GM19025 (cell line): Measurements from ENCODE around the gene NAIF1.
"Not testable (repeated sequence)": the region's sequence is repeated elsewhere in the genome, so short reads cannot be mapped to it uniquely, and the experiment has no call there.

Experiments
- ATAC-seq: cut with Tn5 transposase; IDR thresholded peaks from one replicate; pipeline ENCODE4 v1.9.1; 2021; ENCODE audit warnings: mild to moderate bottlenecking, low read depth, moderate library complexity; ENCODE audit not compliant: unreplicated experiment

Gene NAIF1

DNA sequence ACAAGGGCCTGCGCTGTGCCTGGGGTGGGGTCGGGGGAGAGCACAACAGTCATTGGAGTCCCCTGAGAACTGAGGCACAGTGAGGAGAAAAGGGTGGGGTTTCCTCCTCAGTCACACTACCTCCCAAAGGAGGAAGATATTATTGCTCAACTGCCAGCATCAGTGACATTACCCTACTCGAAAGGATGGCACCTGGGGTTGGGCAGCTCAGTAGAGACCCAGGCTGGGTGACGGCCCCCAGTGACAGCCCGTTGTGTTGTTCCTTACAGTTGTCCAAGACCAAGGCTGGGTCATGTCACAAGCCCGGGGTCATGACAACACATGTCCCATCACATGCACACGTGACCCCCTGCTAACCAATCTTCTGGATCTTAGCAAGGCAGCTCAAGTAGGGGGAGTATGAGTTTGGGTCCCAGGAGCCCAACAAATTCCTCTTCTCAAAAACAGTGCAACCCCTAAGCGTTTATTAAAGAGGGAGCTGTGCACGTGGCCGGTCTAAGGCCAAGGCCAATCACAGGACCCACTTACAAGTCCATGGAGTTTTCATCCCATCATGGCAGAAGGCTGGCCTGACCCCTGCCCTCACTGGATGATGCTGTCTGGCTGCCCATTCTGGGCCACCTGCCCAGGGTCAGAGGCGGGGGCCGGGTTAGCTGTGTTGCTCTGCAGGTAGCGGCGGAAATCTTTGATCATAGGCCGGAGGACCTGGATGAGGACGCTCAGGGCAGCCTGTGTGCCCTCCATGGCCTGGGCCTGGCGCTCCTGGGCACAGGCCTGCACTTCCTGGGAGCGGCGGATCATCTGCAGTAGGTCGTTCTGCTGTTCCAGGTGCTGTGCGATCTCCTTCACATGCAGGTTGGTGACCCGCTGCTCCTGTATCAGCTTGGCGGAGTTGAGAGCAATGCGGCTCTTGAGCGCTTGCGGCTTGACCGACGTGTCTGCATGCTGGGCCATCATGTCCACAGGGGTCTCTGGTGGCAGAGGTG is 4.0 kb downstream of the NAIF1 start:
- ATAC-seq, result no peak

DNA sequence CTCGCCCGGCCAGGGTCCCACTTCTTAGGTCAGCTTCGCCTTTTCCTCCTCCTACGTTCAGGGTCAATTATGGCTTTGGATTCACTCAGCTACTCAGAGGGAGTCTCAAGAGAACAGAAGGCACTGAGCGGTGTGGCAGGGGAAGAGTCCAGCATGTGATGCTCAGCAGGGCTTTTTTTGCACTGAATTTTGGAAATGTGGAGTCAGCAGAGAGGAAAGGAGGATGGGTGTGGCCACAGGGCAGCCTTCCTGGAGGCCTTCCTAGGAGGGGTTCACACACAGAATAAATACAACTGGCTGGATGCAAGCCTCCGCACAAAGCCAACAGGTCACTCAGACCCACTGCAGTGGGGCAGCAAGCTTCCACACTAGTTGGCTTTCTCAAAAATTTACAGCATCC is 4.8 kb downstream of the NAIF1 start:
- ATAC-seq, result no peak

DNA sequence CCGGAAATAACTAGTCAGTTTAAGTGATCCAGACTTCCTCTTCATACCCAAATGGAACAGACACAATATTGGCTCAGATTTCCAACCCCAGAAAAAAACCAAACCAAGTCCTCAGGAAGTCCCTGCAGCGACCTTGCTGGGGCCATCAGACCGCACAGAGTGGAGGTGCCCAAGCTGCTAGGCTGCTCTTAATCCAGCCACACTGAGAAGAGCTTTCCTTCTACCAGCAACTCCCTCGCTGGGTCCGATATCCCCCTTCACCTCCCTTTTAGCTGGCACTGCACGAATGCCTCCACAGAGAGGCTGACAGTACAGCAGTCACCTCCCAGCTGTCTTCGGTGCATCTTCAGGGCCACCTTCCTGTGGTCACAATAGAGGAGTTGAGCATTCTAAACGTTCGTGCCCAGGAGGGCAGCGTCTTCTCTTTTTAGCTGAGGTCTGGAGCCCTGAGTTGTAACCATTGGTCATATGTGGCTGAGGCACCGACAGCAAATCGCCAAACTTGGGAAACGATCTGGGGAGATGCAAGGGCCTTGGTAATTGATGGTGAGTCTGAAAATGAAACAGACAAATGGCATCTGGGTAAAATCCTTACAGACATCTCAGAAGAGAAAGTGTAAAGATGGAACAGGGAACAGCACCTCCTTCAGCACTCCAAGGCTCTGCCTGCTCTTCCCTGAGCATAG is 5.7 kb downstream of the NAIF1 start:
- ATAC-seq, result no peak

DNA sequence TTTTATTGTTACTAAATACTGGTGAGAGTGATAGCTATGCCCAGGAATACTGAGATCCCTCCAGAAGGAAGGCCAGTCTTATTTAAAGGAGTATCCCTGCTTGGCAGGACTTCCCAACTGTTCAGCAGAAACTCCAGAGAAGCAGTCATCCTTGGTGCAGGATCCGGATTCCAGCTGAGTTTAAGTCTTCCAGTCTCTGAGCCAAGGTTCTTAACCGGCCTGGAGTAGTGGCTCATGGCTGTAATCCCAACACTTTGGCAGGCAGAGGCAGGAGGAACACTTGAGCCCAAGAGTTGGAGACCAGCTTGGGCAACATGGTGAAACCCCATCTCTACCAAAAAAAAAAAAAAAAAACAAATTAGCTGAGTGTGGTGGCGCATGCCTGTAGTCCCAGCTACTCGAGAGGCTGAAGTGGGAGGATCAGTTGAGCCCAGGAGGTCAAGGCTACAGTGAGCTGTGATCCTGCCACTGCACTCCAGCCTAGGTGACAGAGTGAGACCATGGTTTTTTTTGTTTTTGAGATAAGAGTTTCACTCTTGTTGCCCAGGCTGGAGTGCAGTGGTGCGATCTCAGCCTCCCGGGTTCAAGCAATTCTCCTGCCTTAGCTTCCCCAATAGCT is 7.6 kb downstream of the NAIF1 start:
- ATAC-seq, result no peak

- ATAC-seq, result no peak
These were observed 9.3 kb downstream of the NAIF1 start for GRCh38 chr9:128057724-128058409.

DNA sequence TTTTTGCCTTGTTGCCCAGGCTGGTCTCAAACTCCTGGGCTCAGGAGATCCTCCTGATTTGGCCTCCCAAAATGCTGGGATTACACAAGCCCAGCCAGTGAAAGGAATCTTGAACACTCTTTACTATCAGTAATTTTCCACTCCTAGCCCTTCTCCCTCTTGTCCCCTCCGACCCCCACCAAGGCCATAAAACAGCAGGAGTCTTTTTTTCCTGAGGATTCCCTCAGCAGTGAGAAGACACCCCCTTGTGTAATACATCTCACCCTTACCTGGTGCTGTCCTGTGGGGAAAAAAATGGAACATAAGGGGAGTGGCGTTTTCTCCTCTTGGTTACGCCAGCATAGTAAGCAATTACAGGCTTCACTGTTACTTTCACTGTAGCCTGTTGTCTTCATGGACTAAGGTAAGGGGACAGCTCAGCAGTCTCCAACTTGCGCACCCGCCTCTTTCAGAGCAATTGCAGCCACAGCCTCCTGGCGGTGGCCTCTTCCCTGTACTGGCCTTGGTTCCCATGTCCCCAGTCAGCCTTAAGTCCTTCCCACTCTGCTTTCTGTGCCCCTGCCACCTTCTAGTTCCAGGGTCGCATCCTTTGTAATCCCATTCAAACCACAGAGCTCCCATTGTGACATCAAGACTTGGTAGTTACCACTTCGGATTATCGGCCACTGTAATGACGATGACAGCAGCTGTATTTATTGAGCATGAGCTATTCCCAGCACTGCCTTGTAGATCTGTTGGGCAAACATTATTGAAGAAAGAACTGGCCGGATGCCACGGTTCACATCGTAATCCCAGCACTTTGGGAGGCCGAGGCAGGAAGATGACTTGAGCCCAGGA is 10.0 kb downstream of the NAIF1 start:
- ATAC-seq, result no peak

GRCh38 chr9:128056086-128056485 is 11.0 kb downstream of the NAIF1 start:
- ATAC-seq, result no peak

DNA sequence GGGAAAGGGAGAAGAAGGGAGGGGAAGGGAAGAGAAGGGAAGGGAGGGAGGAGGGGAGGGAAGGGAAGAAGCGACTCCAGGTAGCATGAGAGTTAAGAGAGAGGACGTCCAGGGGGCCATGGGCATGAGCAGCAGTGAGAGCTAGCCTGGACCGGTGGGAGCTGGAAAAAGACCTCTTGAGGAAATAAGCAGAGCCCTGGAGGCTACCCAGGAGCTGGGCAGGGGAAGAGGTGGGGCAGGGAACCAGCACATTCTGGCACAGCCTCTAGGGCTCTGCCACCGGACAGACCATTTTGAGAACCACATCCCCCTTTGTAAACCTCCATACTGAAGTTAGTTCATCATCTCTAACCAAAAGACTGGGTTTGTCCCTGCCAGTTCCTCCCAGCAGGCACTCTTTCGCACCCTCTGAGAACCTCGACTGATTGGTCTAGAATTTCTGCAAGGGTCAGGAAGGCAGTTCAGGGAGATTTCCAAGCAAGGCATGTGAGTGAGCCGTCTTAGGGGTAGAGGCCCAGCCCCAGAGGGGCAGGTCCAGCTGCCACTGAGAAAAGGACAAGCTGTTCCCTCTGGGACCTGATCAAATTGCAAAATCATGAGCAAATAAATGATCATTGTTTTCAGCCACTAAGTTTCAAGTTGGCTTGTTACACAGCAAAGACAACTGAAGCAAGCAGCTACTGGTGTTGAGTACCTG is 11.6 kb downstream of the NAIF1 start:
- no peak for ATAC-seq

GRCh38 chr9:128054087-128054486 is 13.0 kb downstream of the NAIF1 start:
- ATAC-seq, result no peak

- ATAC-seq, result no peak
These were observed 13.6 kb downstream of the NAIF1 start for GRCh38 chr9:128053560-128053959.

DNA sequence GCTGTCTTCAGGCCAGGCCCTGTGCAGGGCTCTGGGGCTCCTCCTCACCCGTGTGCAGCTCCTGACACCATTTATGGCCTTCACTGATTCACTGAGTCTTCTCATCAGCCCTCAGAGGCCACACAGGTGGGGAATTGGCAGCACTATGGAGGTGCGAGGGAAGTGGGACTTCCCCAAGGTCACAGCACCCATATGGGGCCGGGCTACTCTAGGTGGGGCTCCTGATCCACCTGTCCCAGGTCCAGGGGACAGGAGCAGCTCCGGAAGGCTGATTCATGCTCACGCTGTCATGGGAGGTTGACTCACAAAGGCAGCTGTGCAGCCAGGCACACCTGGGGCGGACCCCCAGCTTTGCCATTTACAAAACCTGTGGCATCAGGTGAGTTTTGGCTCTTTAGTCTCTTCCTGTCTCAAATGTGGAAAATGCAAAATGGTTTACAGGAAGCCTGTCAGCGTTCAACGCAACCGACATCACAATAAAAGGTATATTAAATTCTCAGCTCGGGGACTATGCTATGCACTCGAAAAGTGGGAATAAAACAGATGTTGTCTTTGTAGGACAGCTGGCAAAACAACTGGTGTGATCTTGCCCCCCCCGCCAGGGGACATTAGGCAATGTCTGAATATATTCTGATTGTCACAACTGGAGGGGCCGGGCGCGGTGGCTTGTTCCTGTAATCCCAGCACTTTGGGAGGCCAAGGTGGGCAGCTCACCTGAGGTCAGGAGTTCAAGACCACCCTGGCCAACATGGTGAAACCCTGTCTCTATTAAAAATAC is 15.0 kb downstream of the NAIF1 start:
- no peak for ATAC-seq

DNA sequence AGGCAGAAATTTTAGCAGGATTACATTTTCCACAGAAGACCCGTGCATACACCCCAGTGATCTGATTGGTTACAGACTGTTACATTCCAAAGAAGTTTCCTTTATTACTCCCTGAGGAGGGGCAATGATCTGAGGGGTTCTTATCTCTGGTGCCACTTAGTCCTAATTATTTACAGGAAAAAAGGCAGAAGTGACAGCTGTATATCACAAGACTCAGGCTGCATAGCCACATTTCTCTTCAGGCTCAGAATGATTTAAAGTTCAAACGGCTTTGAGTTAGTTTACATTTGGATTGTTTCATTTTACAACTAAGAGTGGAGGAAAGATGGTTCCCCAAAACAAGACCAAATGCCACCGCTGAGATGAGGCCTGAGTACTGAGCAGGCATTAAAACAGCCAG is 17.3 kb downstream of the NAIF1 start:
- ATAC-seq, result no peak

- ATAC-seq, result no peak
These were observed 18.5 kb downstream of the NAIF1 start for GRCh38 chr9:128048663-128049062.

GRCh38 chr9:128047231-128047630 is 19.9 kb downstream of the NAIF1 start:
- no peak for ATAC-seq

DNA sequence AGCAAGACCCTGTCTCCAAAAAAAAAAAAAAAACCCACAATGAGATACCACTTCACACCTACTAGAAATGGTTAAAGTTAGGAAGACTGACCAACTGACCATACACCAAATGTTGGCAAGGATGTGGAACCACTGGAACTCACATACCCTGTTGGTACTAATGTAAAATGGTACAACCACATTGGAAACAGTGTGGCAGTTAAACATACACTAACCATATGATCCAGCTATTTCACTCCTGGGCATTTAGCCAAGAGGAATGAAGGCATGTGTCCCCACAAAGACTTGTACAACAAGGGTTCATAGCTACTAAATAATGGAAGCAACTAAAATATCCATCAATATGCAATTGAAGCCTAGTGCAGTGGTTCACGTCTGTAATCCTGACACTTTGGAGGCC is 21.3 kb downstream of the NAIF1 start:
- ATAC-seq, result no peak

DNA sequence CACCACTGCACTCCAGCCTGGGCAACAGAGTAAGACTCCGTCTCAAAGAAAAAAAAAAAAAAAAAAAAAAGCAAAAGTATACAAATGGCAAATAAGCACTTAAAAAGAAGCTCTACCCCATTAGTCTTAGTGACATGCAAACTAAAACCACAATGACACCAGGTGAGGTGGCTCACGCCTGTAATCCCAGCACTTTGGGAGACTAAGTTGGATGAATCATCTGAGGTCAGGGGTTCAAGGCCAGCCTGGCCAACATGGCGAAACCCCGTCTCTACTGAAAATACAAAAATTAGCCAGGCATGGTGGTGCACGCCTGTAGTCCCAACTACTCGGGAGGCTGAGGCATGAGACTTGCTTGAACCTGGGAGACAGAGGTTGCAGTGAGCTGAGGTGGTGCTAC is 21.7 kb downstream of the NAIF1 start:
- not testable (repeated sequence) for ATAC-seq

DNA sequence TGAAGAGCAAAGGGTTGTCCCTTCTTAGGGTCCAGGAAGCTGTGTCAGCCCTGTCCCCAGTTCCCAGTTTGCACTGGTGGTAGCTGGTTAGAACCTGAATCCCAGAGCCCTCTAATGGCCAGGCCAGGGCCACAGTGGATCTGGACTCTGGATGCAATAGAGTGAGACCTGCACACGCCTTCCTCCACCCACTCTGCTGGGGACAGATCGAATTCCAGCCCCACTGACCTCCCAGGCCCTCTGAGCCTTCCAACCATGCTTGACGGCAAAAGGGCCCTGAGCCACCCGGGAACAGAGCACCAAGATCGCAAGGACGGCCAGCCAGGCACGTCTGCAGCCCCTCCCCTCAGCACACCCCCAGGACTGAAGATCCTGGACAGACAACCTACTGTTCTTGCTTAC is 23.7 kb downstream of the NAIF1 start:
- no peak for ATAC-seq

DNA sequence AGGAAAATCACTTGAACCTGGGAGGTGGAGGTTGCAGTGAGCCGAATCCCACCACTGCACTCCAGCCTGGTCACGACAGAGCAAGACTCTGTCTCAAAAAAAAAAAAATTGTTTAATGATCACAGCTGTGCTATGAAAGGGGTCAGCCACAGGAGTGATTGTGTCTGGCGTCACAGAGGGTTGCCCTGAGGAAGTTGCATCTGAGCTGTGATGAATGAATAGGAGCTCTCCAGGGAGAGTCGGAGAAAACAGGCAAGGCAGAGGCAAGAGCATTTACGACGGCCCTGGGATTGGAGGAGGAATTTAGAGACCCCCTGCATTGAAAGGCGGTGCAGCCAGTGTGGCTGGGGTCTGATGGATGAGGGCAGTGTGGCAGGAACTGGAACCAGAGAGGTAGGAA is 25.1 kb downstream of the NAIF1 start:
- ATAC-seq, result no peak

- ATAC-seq, result not testable (repeated sequence)
These were observed 26.3 kb downstream of the NAIF1 start for GRCh38 chr9:128040783-128041182.
